NK-92 (cell line): Measurements from ENCODE around the gene KIRREL2.
"Not testable (repeated sequence)": the region's sequence is repeated elsewhere in the genome, so short reads cannot be mapped to it uniquely, and the experiment has no call there.

ENCODE experiments used
- DNase-seq: peaks from one replicate; lab custom pipeline; 2025; ENCODE audit not compliant: unreplicated experiment; lab: John Stamatoyannopoulos, UW

Gene KIRREL2

GRCh38 chr19:35868823-35869326, 12.2 kb downstream of the KIRREL2 start:
- DNase-seq, result no peak

DNA sequence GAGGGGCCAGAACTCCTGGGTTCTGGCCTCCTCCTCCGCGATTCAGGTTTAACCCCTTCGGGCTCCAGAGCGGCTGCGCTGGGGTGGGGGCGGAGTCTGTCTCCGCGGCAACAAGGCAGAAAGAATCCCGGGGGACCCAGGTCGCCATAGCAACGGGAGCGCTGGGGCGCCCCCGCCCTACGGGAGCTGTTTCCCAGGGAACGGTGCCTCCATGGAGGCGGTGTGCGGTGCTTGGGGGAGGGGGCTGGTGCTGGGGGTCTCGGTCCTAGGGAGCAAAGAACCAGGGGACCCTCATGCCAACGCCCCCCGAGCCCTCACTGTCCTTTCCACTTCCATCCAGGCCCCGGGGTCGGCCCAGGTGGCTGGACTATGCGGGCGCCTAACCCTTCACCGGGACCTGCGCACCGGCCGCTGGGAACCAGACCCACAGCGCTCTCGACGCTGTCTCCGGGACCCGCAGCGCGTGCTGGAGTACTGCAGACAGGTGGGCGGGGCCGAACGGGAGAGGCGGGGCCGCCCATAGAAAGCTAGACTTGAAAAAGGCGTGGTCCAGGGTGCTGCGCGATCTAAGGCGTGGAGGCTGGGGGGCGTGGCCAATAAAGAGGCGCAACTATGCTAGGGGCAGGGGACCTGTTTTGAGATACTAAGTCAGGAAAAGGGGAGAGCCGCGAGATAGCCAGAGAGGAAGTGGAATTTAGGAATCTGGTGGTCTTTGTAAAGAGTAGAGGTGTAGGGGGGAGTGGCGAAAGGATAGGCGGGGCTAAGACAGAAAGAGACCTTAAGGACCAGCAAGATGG, 12.8 kb downstream of the KIRREL2 start:
- DNase-seq, result no peak

DNA sequence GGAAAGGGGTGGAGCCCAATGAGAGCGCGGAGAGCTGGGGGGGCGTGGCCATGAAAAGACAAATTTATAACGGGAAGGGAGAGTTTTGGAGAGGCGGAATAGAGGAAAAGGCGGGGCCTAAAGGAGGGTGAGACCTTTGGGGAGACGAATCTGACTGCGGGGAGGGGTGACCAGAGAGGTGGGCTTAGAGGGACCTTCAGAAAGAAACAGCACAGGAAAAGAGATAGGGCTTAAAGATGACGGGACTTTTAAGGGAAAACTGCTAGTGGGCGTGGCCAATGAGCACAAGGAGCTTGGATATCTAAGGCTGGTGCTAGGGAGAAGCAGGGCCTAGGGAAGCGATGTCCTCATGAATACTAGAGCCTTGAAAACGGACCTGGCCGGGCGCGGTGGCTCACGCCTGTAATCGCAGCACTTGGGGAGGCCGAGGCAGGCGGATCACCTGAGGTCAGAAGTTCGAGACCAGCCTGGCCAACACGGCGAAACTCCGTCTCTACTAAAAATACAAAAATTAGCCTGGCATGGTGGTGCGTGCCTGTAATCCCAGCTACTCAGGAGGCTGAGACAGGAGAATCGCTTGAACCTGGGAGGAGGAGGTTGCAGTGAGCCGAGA, 13.5 kb downstream of the KIRREL2 start:
- DNase-seq, result not testable (repeated sequence)

DNA sequence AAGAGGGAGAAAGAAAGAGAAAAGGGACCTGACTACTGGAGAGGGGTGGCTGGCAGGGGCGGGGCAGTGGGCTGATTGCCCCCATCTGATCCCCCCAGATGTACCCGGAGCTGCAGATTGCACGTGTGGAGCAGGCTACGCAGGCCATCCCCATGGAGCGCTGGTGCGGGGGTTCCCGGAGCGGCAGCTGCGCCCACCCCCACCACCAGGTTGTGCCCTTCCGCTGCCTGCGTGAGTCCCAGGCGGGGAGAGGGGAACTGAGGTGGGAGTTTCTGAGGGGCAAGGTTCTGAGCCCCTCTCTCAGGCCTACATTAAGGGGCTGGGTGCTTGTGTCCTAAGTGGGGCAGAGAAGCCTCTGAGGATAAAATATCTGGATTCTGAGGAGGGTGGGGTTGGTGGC, 14.1 kb downstream of the KIRREL2 start:
- DNase-seq, result no peak

DNA sequence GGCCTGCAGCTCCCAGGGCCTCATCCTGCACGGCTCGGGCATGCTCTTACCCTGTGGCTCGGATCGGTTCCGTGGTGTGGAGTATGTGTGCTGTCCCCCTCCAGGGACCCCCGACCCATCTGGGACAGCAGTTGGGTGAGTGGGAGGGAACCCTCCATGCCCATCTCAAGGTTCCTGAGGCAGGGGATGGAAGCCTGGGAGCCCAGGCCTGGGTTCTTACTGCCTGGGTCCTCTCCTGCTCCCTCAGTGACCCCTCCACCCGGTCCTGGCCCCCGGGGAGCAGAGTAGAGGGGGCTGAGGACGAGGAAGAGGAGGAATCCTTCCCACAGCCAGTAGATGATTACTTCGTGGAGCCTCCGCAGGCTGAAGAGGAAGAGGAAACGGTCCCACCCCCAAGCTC, 14.9 kb downstream of the KIRREL2 start:
- no peak for DNase-seq

GRCh38 chr19:35872180-35872579, 15.5 kb downstream of the KIRREL2 start:
- DNase-seq, result no peak

- DNase-seq, result no peak
Observed at GRCh38 chr19:35874392-35874930, 17.8 kb downstream of the KIRREL2 start.

DNA sequence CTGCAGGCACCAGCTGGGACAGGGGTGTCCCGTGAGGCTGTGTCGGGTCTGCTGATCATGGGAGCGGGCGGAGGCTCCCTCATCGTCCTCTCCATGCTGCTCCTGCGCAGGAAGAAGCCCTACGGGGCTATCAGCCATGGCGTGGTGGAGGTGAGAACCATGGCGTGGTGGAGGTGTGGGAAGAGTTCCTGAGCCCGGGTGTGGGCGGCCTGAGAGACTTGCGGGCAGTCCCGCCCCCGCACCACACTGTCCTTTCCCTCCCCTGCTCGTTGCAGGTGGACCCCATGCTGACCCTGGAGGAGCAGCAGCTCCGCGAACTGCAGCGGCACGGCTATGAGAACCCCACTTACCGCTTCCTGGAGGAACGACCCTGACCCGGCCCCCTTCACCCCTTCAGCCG, 22.4 kb downstream of the KIRREL2 start:
- no peak for DNase-seq

GRCh38 chr19:35879770-35880317, 23.1 kb downstream of the KIRREL2 start:
- DNase-seq, result no peak

- no peak for DNase-seq
Observed at GRCh38 chr19:35882114-35882832, 25.6 kb downstream of the KIRREL2 start.

GRCh38 chr19:35883882-35884281, 27.2 kb downstream of the KIRREL2 start:
- DNase-seq, result no peak

DNA sequence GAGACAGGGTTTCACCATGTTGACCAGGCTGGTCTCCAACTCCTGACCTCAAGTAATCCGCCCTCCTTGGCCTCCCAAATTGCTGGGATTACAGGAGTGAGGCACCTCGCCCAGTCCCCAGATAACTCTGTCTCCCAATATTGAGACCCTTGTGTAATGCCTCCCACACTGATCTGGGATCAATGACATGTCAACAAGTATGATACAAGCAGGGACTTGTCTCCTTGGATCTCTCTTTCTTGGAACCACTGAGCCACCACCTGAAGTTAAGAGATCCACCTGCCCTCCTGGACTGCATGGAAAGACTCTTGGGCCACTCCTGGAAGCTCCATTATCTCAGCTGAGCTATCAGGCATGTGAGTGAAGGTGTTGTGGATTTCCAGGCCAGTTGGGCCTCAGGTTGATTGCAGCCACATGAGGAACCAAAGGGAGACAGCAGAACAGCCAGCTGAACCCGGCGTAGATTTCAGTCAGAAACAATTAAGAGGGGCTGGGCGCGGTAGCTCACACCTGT, 28.6 kb downstream of the KIRREL2 start:
- no peak for DNase-seq

DNA sequence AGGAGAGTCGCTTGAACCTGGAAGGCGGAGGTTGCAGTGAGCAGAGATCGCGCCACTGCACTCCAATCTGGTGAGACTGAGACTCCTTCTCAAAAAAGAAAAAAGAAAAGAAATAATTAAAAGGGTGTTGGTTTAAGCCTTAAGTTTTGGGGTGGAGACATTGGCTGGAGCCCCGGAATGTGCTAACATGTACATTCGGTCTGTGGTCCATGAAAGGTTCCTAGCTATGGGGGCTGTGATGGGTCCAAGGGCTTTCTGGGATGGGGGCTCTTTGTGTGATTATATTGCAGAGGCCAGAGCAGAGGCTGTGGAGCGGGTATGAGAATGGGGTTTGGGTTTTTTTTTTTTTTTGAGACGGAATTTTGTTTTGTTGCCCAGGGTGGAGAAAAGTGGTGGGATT, 29.2 kb downstream of the KIRREL2 start:
- no peak for DNase-seq

DNA sequence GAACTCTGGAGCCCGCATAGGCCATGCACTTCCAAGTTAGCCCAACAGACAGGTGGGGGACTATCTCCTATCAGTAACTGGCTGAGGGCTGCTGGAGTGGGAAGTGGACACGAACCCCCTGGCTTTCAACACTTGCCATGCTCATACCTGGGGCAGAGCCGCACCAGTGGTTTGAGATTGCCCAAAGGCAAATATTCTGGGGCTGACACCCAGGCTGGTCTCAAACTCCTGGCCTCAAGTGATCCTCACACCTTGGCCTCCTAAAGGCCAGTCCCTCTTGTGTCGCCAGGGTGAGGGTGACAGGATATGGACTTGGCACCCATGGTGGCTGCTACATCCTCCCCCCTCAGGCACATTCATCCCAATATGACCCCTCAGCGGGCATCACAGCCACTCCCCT, 30.5 kb downstream of the KIRREL2 start:
- no peak for DNase-seq

DNA sequence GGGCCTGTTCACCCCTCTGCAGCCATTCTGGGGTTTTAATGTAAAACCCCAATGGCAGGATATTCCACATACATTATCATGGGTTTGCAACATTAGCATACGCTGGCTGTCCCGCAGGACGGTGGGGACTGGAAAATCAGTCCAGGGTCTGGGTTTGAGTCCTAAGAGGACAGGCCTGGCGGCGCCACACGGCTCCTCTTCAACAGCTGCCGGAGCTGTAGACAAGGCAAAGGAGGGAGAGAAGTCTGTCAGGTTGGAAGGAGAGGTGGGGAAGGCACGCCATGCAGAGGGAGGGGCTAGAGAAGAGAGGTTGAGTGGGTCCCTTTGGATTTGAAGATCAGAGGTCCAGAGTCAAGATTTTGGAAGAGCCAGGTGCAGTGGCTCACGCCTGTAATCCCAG, 31.7 kb downstream of the KIRREL2 start:
- DNase-seq, result no peak

GRCh38 chr19:35889370-35890112, 32.8 kb downstream of the KIRREL2 start:
- DNase-seq, result no peak

DNA sequence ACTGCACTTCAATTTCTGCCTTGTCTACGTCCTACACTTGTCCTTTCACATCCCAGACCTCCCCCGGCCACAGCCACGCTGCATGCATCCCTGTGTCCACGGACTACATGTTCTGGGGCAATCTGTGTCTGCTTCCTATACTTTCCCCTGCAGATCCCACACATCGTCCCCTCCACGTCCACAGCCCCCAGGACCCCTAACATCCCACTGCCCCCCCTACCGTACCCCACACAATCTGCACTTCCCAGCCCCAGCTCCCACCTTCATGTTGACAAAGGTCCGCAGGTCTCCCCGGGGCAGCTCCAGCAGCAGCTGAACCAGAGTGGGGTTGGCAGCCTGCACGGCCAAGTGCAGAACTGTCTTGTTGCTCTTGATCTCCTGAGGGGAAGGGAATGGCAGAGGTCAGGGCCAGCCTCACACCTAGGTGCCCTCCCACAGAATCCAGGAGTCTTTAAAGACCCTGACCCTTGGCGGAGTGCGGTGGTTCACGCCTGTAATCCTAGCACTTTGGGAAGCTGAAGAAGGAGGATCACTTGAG, 33.5 kb downstream of the KIRREL2 start:
- DNase-seq, result no peak

DNA sequence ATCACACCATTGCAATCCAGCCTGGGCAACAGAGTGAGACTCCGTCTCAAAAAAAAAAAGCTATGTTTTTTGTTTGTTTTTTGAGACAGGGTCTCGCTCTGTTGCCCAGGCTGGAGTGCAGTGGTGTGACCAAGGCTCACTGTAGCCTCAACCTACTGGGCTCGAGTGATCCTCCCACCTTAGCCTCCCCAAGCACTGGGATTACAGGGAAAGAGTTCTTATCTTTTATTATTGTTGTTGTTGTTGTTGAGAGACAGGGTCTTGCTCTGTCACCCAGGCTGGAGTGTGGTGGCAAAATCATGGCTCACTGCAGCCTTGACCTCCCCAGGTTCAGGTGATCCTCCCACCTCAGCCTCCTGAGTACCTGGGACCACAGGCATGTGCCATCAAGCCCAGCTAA, 35.1 kb downstream of the KIRREL2 start:
- DNase-seq, result not testable (repeated sequence)

DNA sequence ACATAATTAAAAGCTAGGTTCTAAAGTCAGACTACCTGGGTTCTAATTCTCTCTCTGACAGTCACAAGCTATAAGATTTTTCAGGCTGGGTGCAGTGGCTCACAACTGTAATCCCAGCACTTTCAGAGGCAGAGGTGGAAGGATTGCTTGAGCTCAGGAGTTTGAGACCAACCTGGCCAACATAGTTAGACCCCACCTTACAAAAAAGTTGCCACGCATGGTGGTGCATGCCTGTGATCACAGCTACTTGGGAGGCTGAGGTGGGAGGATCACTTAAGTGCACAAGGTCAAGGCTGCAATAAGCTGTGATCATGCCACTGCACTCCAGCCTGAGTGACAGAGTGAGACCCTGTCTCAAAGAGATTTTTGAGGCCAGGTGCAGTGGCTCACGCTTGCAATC, 37.6 kb downstream of the KIRREL2 start:
- DNase-seq, result no peak
